ENCODE data around the gene LSM12.
"Not testable (repeated sequence)": the region's sequence is repeated elsewhere in the genome, so short reads cannot be mapped to it uniquely, and the experiment has no call there.

The LSM12 gene

GRCh38 chr17:44053125-44053872 lies 13.2 kb downstream of the LSM12 start:
- no peak for TF ChIP-seq CTCF (IDR thresholded peaks at IDR 0.05; ENCODE audit: insufficient read depth, low read depth, low read length, missing control alignments)
- no peak for DNase-seq (ENCODE audit: low read depth)
- H3K4me3 ChIP-seq (ENCODE audit: low read depth, low read length), result no peak overlapping the region

- no peak overlapping the region for H3K4me3 ChIP-seq (ENCODE audit: low read depth, low read length)
- no peak for TF ChIP-seq CTCF (IDR thresholded peaks at IDR 0.05; ENCODE audit: insufficient read depth, low read depth, low read length, missing control alignments)
- no peak for DNase-seq (ENCODE audit: low read depth)
Observed at GRCh38 chr17:44049294-44050060, 17.0 kb downstream of the LSM12 start.

GRCh38 chr17:44046893-44047292 lies 19.6 kb downstream of the LSM12 start:
- DNase-seq (ENCODE audit: low read depth); H3K4me3 ChIP-seq (ENCODE audit: low read depth, low read length): not testable (repeated sequence)

GRCh38 chr17:44045486-44045885 lies 21.0 kb downstream of the LSM12 start:
- no peak for TF ChIP-seq CTCF (IDR thresholded peaks at IDR 0.05; ENCODE audit: insufficient read depth, low read depth, low read length, missing control alignments)
- no peak for DNase-seq (ENCODE audit: low read depth)
- no peak overlapping the region for H3K4me3 ChIP-seq (ENCODE audit: low read depth, low read length)

GRCh38 chr17:44044071-44044470 lies 22.4 kb downstream of the LSM12 start:
- DNase-seq (ENCODE audit: low read depth), result no peak
- H3K4me3 ChIP-seq (ENCODE audit: low read depth, low read length), result no peak overlapping the region
- TF ChIP-seq CTCF (IDR thresholded peaks at IDR 0.05; ENCODE audit: insufficient read depth, low read depth, low read length, missing control alignments), result no peak

GRCh38 chr17:44043272-44043696 lies 23.2 kb downstream of the LSM12 start:
- no peak overlapping the region for H3K4me3 ChIP-seq (ENCODE audit: low read depth, low read length)
- DNase-seq (ENCODE audit: low read depth), result no peak
- TF ChIP-seq CTCF (IDR thresholded peaks at IDR 0.05; ENCODE audit: insufficient read depth, low read depth, low read length, missing control alignments), result no peak

- TF ChIP-seq CTCF (IDR thresholded peaks at IDR 0.05; ENCODE audit: insufficient read depth, low read depth, low read length, missing control alignments), result no peak
- DNase-seq (ENCODE audit: low read depth), result no peak
Observed at GRCh38 chr17:44039829-44040635, 26.4 kb downstream of the LSM12 start.

More at GRCh38 chr17:44039829-44040635, 26.4 kb downstream of the LSM12 start:
- no peak overlapping the region for H3K4me3 ChIP-seq (ENCODE audit: low read depth, low read length)
